NCI-H2171 (cell line): ENCODE results near the gene BCL2L2.
A peak's percentile ranks its signal among the peaks of the same experiment; 100 is the strongest.

Source experiments
- DNase-seq: peaks from one replicate; lab custom pipeline; 2025; lab: John Stamatoyannopoulos, UW

BCL2L2 gene

GRCh38 chr14:23299986-23300686 lies 6.5 kb upstream of the BCL2L2 start:
- DNase-seq = no peak

- DNase-seq = no peak
These were observed 5.9 kb upstream of the BCL2L2 start for GRCh38 chr14:23300687-23301223.

DNA sequence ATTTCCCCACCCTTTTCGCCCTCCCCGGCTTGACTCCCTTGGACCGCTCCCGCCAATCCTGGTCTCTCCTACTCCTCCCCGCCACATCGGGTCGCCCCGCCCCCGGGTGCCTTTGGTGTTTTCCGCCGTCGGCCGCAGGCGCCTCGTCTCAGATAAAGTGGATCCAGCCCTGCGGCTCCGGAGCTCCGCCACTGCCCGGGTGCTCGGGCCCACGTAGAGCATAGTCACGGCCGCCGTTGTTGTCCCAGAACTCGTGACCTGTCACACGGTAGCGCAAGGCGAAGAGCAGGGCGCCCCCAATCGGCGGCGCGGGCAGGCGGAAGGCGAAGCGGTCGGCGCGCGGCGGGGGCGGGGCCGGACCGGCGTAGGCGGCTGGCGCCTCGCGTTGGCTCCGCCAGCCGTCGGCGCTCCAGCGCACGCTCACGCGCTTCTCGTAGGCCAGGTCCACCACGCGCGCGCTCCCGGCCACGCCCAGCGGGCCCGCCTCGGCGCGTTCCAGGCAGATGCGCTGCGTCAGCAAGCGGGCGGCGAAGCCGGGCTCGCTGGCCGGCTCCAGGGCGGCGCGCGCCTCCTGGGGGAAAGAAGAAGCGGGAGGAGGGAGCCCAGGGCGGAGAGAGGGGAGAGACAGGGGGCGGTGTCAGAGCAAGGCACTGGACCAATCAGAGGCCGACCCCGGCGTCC lies 5.2 kb upstream of the BCL2L2 start:
- peak; percentile 99 for DNase-seq

DNA sequence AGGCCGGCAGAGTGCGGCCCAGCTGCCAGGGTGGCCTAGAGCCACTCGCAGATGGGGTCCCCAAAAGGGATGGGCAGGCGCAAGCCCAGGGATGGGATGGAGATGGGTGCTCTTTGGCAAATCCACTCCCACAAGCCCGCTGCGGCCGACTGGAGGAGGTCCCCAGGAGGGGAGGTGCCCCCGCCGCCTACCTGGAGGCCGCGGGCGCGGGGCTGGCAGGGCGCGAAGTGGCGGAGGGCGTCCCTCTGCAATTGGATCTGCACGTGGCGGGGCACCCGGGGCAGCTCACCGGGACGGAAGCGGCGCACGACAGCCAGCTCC lies 4.7 kb upstream of the BCL2L2 start:
- DNase-seq = peak; percentile 83

DNA sequence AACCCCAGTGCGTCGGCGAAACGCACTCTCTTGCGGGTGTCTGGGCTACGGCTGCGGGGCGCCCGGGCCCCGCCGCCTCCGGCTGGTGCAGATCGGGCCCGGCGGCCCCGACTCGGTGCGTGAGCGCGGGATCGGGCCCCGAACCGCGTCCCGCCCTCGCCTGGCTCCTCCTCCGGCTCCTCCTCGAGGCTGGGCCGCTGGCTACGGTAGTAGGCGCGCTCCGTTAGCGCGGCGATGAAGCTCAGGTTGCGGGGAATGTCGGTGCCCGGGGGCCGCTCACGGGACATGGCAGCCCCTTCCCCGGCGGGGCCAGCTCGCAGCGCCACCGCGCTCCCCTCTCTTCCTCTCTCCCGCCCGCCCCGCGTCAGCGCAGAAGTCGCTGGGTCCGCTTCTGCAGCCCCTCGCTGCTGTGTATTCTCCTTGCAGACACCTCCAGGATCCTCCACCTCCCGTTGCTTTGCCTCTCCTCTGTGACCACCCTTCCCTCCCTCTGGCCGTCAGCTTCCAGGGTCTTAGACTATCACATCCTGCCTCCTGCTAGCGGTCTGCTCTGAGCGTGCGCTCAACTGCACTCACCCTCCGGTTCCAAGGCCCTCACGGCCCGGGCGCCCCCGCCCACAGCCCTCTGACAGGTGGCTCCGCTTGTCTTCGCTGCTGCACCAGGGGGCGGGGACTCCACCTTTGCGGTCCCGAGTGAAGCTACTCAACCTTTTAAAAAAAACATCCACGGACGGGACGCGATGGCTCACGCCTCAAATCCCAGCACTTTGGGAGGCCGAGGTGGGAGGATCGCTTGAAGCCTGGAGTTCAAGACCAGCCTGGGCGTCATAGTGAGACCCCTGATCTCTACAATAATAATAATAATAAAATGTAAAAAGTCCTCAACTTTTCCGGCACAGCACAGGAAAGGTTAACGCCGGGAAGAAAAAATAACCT lies 4.1 kb upstream of the BCL2L2 start, which contains the start of gene PPP1R3E:
PPP1R3E (minus strand) TSS at position 570 of the 936 bp plus-strand sequence; CDS start at position 287, 283 bp downstream.
- DNase-seq = peak; percentile 83

DNA sequence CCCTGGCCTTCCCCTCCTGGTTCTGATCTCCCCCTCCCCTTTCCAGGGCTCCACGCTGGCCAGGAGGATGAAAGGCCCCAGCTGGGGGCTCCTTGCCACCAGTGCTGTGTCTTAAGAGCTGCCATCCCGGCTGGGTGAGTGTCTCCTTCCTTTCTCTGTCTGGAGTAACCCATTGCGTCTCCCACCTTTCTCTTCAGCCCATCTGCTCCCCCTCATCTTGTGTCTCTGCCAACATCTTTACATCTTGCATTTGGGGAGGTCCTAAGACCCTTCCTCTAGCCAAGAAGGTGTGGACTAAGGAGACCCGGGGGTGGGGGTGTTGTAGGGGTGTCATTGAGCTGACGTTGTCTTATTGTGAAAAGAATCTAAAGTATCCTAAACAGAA lies 505 bp downstream of the BCL2L2 start:
- DNase-seq = no peak

GRCh38 chr14:23307687-23308644 lies 1.3 kb downstream of the BCL2L2 start:
- no peak for DNase-seq

- DNase-seq = no peak
These were observed 2.2 kb downstream of the BCL2L2 start for GRCh38 chr14:23308721-23309445.

DNA sequence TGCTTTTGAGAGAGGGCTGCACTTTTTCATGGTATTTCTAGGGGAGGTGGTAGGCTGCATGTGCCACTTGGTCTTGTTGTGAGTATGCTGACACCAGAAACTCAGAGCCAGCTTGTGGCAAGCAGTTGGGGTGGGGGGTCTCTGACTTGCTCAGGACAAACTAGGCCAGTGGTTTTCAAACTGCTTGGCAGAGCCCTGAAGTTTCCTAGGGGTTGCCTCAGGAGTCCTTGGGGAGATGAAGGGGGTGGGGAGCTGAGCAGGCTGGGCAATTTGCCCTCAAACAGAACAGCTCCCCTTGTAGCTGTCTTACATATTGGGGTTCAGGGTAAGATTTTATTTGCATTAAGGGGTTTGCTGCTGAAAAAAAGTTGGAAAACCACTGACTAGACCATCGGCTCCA lies 3.9 kb downstream of the BCL2L2 start:
- no peak for DNase-seq

GRCh38 chr14:23316300-23316699 lies 9.7 kb downstream of the BCL2L2 start:
- DNase-seq = no peak

GRCh38 chr14:23319746-23320583 lies 13.3 kb downstream of the BCL2L2 start:
- DNase-seq = no peak

DNA sequence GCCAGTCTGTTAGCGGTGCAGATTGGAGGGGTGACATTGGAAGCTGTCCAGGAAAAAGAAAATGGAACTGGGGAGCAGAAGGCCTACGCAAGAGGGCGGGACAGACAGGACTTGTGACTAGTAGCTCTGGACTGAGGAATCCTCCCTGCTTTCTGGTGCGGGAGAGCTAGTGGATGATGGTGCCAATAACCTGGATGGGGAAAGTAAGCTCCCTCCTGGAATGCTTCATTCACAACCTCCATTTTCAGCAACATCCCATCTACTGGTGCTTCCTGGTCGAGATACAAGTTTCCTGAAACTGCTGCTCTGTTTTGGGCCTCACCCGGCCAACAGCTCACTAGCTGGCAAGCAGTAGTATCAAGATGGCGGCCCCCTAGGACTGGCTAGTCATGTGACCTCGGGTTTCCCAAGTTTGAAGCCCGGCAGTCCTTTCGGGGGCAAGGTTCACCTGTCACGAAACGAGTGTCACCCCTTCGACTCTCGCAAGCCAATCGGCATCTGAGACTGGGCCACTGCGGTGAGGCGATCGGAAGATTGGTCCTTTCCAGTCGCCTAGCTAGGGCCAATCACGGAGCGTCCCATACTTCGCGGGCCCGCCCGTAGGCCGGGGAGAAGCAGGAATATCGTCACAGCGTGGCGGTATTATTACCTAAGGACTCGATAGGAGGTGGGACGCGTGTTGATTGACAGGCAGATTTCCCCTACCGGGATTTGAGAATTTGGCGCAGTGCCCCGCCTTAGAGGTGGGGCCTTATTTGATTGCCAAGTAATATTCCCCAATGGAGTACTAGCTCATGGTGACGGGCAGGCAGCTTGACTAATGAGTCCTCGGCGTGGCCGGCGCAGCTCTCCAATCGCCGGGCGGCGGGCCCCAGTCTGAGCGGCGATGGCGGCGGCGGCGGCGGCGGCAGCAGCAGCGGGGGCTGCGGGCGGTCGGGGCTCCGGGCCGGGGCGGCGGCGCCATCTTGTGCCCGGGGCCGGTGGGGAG lies 14.2 kb downstream of the BCL2L2 start, which contains the start of gene PABPN1:
PABPN1 (plus strand) TSS at position 874 of the 988 bp plus-strand sequence; CDS start at position 887, 13 bp downstream.
- DNase-seq = peak; percentile 100

- no peak for DNase-seq
These were observed 15.2 kb downstream of the BCL2L2 start for GRCh38 chr14:23321572-23322547.

DNA sequence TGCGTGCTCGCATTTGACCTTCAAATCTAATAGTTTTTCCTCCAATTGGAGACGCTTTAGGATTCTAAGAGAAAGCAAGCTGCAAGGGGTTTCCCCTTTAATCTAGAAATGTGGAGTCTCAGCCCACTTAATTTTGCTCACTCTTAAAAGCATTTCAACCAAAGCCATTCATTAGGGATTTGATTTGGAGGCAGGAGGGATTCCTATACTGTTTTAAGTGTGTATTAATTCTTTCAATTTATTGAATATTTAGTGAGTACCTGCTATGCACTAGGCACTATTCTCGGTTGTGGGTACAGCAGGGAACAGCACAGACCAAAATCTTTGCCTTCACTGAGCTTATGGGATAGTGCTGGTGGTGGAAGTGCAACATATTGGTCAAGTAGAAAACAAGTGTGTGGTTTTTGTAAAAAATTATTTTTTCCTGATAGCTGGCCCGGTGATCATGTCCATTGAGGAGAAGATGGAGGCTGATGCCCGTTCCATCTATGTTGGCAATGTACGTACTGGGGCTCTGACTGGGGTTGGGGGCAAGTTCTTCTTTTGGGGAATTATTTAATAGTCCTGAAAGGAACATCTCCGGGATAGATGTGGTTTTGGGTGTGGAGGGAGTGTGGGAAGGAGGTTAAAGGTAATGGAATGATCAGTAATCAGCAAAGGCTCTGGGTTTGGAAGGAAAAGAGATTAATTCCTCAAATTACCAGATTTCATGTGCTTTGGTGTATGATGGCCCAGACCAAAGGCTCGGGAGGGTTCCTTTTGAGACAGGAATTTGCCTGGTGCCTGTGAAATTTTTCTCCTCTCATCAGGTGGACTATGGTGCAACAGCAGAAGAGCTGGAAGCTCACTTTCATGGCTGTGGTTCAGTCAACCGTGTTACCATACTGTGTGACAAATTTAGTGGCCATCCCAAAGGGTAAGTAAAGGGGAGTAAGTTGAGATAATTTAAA lies 16.2 kb downstream of the BCL2L2 start:
- DNase-seq = no peak

GRCh38 chr14:23323838-23324454 lies 17.3 kb downstream of the BCL2L2 start:
- DNase-seq = no peak
